Measurements from ENCODE around the gene LAPTM5. TPM values are rescaled to one million over a fixed set of nuclear protein-coding genes. Genes with fewer than 3 reads are reported as not detected.

The LAPTM5 gene
- total and polyA plus RNA-seq, 2 donors (not counting 3 experiments of a cell fraction or from before 2014, with no cell fraction given) = 83.4 to 95.2 TPM

GRCh38 chr1:30804352-30804751 lies 46.8 kb upstream of the LAPTM5 start:
- dilution Hi-C loops (cut with MboI; ENCODE audit: extremely low pct_ligation_motif_present, low sequenced_read_pairs) (loop anchor here (25.0 kb wide), 1 partner anchor 108 kb away; the partner anchor contains the start of gene SDC3), intact Hi-C loops (cut with micrococcal nuclease) (no loop called here)
- no peaks in the 10 kb centered on the region for H3K9me1 ChIP-seq (replicated peaks; ENCODE audit: control insufficient read depth, extremely low read depth, insufficient read depth, low read length)
- no peaks in the 10 kb centered on the region for H3K36me3 ChIP-seq (ENCODE audit: control insufficient read depth in 2 of 2, extremely low read depth in 1 of 2, insufficient read depth in 2 of 2, low read length in 2 of 2)
- ChIA-PET POLR2A (no interaction called here), CTCF (interaction anchor here (0.9 to 10.7 kb wide), 10 partner anchors 13 to 124 kb away, joined by 3 to 528 read pairs (median 6); partner anchors contain the start of gene SDC3)
- no peak overlapping the region for H2AFZ ChIP-seq (ENCODE audit: low read depth, low read length)
- TF ChIP-seq GATA2 (IDR thresholded peaks at IDR 0.05; ENCODE audit: insufficient read depth, insufficient read length, low read depth, low read length) (no peak), POLR2AphosphoS5 (IDR thresholded peaks at IDR 0.05; ENCODE audit: insufficient read depth, low read depth, low read length) (no peak), POLR2A (IDR thresholded peaks at IDR 0.05; ENCODE audit: low read depth, low read length) (no peak), EZH2 (IDR thresholded peaks at IDR 0.05; ENCODE audit: borderline replicate concordance, low read depth, low read length, severe bottlenecking) (no peak), JUN (IDR thresholded peaks at IDR 0.05; ENCODE audit: borderline replicate concordance, insufficient read depth, insufficient read length, low read depth) (no peak), FOS (IDR thresholded peaks at IDR 0.05; ENCODE audit: borderline replicate concordance, insufficient read depth, low read length) (no peak), MYC (IDR thresholded peaks at IDR 0.05; ENCODE audit: low read depth, low read length) (no peak), MAX (IDR thresholded peaks at IDR 0.05; ENCODE audit: insufficient read depth, insufficient read length) (no peak)
- TF ChIP-seq, protein P1, sequence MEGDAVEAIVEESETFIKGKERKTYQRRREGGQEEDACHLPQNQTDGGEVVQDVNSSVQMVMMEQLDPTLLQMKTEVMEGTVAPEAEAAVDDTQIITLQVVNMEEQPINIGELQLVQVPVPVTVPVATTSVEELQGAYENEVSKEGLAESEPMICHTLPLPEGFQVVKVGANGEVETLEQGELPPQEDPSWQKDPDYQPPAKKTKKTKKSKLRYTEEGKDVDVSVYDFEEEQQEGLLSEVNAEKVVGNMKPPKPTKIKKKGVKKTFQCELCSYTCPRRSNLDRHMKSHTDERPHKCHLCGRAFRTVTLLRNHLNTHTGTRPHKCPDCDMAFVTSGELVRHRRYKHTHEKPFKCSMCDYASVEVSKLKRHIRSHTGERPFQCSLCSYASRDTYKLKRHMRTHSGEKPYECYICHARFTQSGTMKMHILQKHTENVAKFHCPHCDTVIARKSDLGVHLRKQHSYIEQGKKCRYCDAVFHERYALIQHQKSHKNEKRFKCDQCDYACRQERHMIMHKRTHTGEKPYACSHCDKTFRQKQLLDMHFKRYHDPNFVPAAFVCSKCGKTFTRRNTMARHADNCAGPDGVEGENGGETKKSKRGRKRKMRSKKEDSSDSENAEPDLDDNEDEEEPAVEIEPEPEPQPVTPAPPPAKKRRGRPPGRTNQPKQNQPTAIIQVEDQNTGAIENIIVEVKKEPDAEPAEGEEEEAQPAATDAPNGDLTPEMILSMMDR (IDR thresholded peaks at IDR 0.05; ENCODE audit: extremely low read depth in 1 of 2, insufficient read depth in 1 of 2, low read depth in 1 of 2, low read length in 2 of 2) = no peak
- FAIRE-seq (no peak), DNase-seq (ENCODE audit: low read depth, low spot score) (no peak)
- no TSS peak for BruUV-seq (replicated peaks)
- no peak overlapping the region for H3K4me2 ChIP-seq (ENCODE audit: insufficient read depth, low read length)
- no peaks in the 10 kb centered on the region for H3K79me2 ChIP-seq (ENCODE audit: control insufficient read depth, insufficient read depth, low read length)
- no peak overlapping the region for H3K4me3 ChIP-seq (replicated peaks in 1 of 3; ENCODE audit: insufficient read depth in 1 of 3, low read depth in 1 of 3, low read length in 3 of 3)
- H3K27me3 ChIP-seq (ENCODE audit: control insufficient read depth in 2 of 2, insufficient read depth in 2 of 2, low read length in 2 of 2) = peaks cover 14 to 20% of the 10 kb centered on the region in 2 experiments
- H3K27ac ChIP-seq (ENCODE audit: insufficient read depth, low read depth, low read length) = no peak overlapping the region
- H3K9ac ChIP-seq (replicated peaks; ENCODE audit: extremely low read depth, insufficient read depth, low read length) = no peak overlapping the region
- H3K4me1 ChIP-seq (ENCODE audit: control insufficient read depth, extremely low read depth, insufficient read depth, low read length) = peaks cover 2% of the 10 kb centered on the region
- no peaks in the 10 kb centered on the region for H3K9me3 ChIP-seq (replicated peaks; ENCODE audit: control insufficient read depth, insufficient read depth, low read length)
- no peaks in the 10 kb centered on the region for H4K20me1 ChIP-seq (replicated peaks; ENCODE audit: control insufficient read depth, extremely low read depth, insufficient read depth, low read length)
